NT2/D1 (cell line): ENCODE results near the gene PSME2.

Experiments
- DNase-seq: peaks from one replicate; pipeline ENCODE4 v3.0.0-alpha.2; 2011; ENCODE audit warnings: low read depth, low spot score
- H3K27me3 ChIP-seq: 2 replicates; pipeline ENCODE4 v1.6.0; 2011; ENCODE audit warnings: mild to moderate bottlenecking; ENCODE audit not compliant: insufficient read length, insufficient read depth
- H3K36me3 ChIP-seq: 2 replicates; pipeline ENCODE4 v1.6.1; 2011; ENCODE audit warnings: mild to moderate bottlenecking, low read length, mixed read lengths; ENCODE audit not compliant: insufficient read depth, insufficient read length
- H3K4me1 ChIP-seq: 2 replicates; pipeline ENCODE4 v1.5.1; 2011; ENCODE audit not compliant: insufficient read depth, insufficient read length
- H3K4me3 ChIP-seq: 2 replicates; pipeline ENCODE4 v1.5.1; 2011; ENCODE audit warnings: low read depth; ENCODE audit not compliant: insufficient read length
- H3K9ac ChIP-seq: 2 replicates; pipeline ENCODE4 v1.6.0; 2011; ENCODE audit warnings: low read depth; ENCODE audit not compliant: insufficient read length
- H3K9me3 ChIP-seq: 2 replicates; pipeline ENCODE4 v1.5.1; 2011; ENCODE audit warnings: mild to moderate bottlenecking, low read length; ENCODE audit not compliant: insufficient read depth
- SUZ12 ChIP-seq: IDR thresholded peaks from 2 replicates; pipeline ENCODE4 v1.6.1; 2011; ENCODE audit not compliant: insufficient read length, insufficient read depth; ENCODE audit errors: extremely low read depth
- YY1 ChIP-seq: IDR thresholded peaks from 2 replicates; pipeline ENCODE4 v1.6.1; 2011; ENCODE audit not compliant: insufficient read length, insufficient read depth
- ZNF274 ChIP-seq: IDR thresholded peaks from 2 replicates; pipeline ENCODE4 v1.6.1; 2011; ENCODE audit warnings: mild to moderate bottlenecking, low read depth, low read length

The PSME2 gene

DNA sequence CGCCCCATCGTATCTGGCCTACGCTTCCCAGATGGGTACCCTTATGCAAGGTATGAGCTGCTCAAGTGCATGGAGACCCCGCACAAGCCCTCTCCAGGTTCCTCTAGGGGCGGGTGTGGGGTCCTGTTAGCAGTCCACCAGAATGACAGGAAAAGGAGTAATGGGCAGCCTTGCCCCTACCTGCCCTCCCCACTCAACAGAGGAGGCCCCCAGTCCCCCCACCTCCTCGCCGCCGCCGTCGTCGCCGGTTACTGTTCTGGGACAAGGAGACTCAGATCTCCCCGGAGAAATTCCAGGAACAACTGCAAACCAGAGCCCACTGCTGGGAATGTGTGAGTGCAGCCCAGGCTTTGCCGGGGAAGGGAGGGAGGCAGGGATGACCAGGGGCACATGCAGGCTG is 31.5 kb upstream of the PSME2 start:
- no peak for DNase-seq
- H3K9me3 ChIP-seq: no peaks in the 10 kb centered on the region
- peaks cover 65% of the 10 kb centered on the region for H3K36me3 ChIP-seq
- no peak overlapping the region for H3K9ac ChIP-seq
- no peaks in the 10 kb centered on the region for H3K27me3 ChIP-seq
- no peak overlapping the region for H3K4me3 ChIP-seq
- TF ChIP-seq ZNF274 (no peak), YY1 (no peak), SUZ12 (no peak)
- peaks cover 2% of the 10 kb centered on the region for H3K4me1 ChIP-seq

DNA sequence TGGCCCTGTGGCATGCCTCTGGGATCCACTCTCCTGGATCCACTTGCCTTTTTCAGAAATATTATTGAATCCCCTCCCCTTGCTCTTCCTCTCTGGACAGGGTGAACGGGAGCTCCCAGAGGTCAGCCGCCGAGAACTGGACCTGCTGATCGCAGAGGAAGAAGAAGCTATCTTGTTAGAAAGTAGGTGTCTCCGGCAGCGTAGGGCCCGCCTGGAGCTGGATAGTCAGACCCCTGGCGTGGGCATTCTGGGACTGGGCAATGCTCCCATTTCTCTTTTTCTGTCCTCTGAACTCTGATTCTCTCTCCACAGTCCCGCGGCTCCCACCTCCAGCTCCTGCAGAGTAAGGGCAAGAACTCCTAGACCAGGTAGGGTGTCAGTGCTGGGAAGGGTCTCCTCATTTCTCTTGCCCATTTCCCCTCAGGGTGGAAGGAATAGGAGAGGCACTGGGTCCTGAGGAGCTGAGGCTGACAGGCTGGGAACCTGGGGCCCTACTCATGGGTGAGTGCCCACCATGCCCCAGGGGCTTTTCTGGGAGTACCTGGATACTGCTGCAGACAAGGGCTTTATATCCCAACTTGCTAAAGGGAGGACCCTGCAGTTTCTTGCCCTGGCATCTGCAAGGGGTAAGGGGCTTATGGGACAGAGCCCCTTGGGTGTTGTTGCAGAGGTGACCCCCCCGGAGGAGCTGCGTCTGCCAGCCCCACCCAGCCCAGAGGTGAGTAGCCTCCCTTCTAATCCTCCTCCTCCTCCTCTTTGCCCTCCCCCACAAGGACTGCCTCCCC is 30.8 kb upstream of the PSME2 start:
- Histone ChIP-seq H3K36me3 (peaks cover 59% of the 10 kb centered on the region), H3K9me3 (no peaks in the 10 kb centered on the region), H3K4me1 (peaks cover 3% of the 10 kb centered on the region), H3K4me3 (no peak overlapping the region), H3K27me3 (no peaks in the 10 kb centered on the region), H3K9ac (no peak overlapping the region)
- DNase-seq: no peak
- TF ChIP-seq SUZ12 (no peak), YY1 (no peak), ZNF274 (no peak)

DNA sequence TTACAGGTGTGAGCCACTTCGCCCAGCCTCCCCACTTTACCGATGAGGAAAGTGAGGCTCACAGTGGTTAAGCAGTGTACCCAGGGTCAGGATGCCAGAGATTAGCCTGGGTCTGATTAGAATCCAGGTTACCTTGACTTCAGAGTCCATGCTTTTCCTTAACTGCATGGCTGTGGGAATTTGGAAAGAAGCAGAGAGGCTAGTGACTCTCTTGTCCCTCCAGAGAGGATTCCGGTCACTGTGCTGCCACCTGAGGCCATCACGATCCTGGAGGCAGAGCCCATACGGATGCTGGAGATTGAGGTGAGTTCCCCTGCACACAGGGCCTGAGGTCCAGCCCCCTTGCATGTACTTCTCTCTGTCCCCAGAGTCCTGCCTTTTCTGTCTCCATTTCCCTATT is 30.2 kb upstream of the PSME2 start:
- no peak overlapping the region for H3K4me3 ChIP-seq
- H3K27me3 ChIP-seq: no peaks in the 10 kb centered on the region
- no peak for DNase-seq
- H3K4me1 ChIP-seq: peaks cover 3% of the 10 kb centered on the region
- no peak overlapping the region for H3K9ac ChIP-seq
- no peaks in the 10 kb centered on the region for H3K9me3 ChIP-seq
- peaks cover 53% of the 10 kb centered on the region for H3K36me3 ChIP-seq
- no peak for TF ChIP-seq ZNF274

DNA sequence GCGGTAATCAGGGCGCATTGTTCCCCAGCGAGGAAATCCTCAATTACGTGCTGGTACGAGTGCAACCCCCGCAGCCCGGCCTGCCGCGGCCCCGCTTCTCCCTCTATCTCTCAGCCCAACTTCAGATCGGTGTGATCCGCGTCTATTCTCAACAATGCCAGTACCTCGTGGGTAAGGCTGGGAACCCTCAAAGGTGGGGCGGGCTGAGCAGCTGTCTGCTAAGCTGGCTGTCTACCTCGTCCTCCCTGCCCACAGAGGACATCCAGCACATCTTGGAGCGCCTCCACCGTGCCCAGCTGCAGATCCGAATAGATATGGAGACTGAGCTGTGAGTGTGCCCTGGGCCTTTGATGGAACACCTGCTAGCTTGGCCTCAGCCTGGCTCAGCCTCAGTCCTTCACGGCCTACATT is 26.5 kb upstream of the PSME2 start:
- no peak overlapping the region for H3K4me3 ChIP-seq
- no peak for TF ChIP-seq SUZ12
- no peak for TF ChIP-seq ZNF274
- no peak for TF ChIP-seq YY1
- peaks cover 21% of the 10 kb centered on the region for H3K36me3 ChIP-seq
- no peaks in the 10 kb centered on the region for H3K9me3 ChIP-seq
- no peaks in the 10 kb centered on the region for H3K27me3 ChIP-seq
- DNase-seq: no peak
- H3K4me1 ChIP-seq: peaks cover 3% of the 10 kb centered on the region
- no peak overlapping the region for H3K9ac ChIP-seq

DNA sequence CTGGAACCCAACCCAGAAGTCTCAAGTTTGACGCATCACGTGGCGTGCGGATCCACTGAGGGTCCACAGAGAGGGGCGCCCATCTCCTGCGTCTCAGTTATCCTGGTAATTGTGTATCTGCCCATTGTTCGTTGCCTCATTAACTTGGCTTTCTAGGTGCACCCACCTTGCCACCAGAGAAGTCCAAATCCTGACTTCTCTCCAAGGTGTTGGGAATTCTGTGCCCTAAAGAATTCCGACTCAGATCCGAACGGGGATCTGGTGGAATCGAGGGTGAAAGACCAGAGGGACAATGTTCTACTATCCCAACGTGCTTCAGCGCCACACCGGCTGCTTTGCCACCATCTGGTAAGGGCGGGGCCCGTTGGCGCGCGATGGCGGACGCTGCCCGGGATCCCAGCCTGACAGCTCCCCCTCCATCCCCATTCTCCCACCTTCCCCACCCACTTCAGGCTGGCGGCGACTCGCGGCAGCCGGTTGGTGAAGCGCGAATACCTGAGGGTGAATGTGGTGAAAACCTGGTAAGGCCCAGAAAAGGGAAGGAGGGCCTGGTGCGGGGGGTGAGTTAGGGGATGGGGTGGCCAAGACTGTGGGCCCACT is 26.0 kb upstream of the PSME2 start:
- no peaks in the 10 kb centered on the region for H3K27me3 ChIP-seq
- no peaks in the 10 kb centered on the region for H3K9me3 ChIP-seq
- H3K4me1 ChIP-seq: peaks cover 3% of the 10 kb centered on the region
- no peak for DNase-seq
- H3K36me3 ChIP-seq: peaks cover 20% of the 10 kb centered on the region
- peak overlapping the region; percentile 44 for H3K9ac ChIP-seq
- peak overlapping the region; percentile 45 for H3K4me3 ChIP-seq
- TF ChIP-seq SUZ12 (no peak), YY1 (no peak), ZNF274 (no peak)

DNA sequence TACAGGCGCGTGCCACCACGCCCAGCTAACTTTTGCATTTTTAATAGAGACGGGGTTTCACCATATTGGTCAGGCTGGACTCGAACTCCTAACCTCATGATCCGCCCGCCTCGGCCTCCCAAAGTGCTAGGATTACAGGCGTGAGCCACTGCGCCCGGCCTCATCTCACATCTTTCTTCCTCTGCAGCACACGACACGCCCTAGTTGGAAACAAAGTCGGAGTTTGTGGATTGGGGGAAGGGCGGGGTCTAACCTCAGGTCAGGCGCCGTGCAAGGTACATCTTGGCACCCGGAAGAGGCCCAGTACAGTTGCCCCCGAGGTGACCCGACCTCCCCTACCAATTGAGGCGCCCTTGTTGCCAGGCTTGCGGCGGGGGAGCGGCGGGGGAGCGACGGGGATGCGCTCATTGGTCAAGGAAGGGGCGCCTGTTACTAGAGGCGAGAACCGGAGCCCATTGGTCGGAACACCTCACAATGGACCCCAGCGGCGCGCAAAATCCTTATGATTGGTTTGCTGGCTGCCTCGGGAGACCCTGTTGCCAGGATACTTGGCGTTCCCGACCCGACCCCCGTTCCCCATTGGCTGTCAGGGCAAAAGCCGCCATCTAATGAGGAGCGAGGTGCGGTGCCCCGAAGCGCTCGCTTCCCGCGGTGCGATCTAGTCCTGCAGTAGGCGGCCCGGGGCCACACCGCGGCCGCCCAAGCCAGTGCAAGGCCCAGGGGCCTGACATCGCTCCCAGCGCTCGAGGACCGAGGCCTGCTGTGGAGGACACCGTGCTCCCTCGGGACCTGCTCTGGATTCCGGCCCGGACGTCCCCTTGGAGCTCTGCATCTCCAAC is 25.2 kb upstream of the PSME2 start, which contains the start of gene REC8:
Gene REC8 (plus strand): TSS at position 659 of the 839 bp plus-strand sequence. CDS start 473 bp downstream, outside the sequence.
- H3K9me3 ChIP-seq: no peaks in the 10 kb centered on the region
- DNase-seq: peak; percentile 83
- H3K27me3 ChIP-seq: no peaks in the 10 kb centered on the region
- peaks cover 3% of the 10 kb centered on the region for H3K4me1 ChIP-seq
- peak within 1 kb of the TSS; percentile 44 for H3K9ac ChIP-seq
- peak within 1 kb of the TSS; percentile 45 for H3K4me3 ChIP-seq
- no peak for TF ChIP-seq SUZ12
- TF ChIP-seq YY1: no peak
- no peak for TF ChIP-seq ZNF274
- H3K36me3 ChIP-seq: peaks cover 19% of the 10 kb centered on the region

DNA sequence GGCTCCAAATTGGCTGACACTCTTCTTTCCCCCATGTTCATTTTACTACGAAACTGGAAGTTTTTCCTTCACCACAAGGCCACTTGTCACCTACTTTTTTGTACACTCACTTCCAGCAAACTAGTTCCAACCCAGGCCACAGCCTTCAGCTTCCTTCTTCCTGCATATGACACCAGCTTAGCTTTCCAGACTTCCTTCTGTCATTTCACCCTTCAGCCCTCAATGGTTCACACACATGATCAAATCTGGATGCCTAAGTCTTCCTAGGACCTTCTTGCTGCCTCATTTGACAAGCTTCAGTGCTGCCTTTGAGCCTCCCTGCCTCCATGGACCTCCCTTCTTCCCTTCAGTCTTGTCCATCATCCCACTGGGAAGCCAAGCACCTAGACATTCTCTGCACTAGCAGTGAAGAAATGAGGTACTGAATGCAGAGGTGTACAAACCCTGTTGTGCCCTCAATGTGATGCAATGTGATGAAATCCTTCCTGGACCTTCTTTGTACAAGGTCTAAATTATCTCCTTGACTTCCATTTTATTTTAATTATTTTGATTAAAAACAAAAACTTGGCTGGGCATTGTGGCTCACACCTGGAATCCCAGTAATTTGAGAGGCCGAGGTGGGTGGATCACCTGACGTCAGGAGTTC is 21.2 kb upstream of the PSME2 start:
- no peak for TF ChIP-seq SUZ12
- no peak for TF ChIP-seq YY1
- no peak for TF ChIP-seq ZNF274
- Histone ChIP-seq H3K9me3 (no peaks in the 10 kb centered on the region), H3K27me3 (no peaks in the 10 kb centered on the region), H3K4me1 (no peaks in the 10 kb centered on the region), H3K9ac (no peak overlapping the region), H3K4me3 (no peak overlapping the region), H3K36me3 (peaks cover 52% of the 10 kb centered on the region)
- DNase-seq: no peak
